HG03432 (cell line): ENCODE results near the gene NKIRAS1.
"Not testable (repeated sequence)": the region's sequence is repeated elsewhere in the genome, so short reads cannot be mapped to it uniquely, and the experiment has no call there.

Source experiments
- ATAC-seq: cut with Tn5 transposase; IDR thresholded peaks from one replicate; pipeline ENCODE4 v1.9.1; 2021; ENCODE audit warnings: mild to moderate bottlenecking, moderate library complexity; ENCODE audit not compliant: unreplicated experiment

The NKIRAS1 gene

DNA sequence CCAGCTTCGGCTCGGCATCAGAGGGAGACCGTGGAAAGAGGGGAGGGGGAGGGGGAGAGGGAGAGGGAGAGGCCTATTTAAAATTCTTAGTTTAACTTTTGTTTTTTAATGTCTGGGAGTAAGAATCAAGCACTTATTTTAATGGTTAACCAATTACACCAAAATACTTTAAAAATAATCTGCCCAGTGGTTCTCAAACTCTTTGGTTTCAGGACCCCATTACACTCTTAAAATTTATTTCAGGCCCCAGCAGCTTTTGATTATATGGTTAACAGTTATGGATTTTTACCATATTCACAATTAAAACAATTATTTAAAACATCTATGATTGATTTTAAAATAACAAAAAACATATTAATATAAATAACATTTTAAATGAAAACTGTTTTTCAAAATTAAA is 44.5 kb downstream of the NKIRAS1 start:
- ATAC-seq = no peak

DNA sequence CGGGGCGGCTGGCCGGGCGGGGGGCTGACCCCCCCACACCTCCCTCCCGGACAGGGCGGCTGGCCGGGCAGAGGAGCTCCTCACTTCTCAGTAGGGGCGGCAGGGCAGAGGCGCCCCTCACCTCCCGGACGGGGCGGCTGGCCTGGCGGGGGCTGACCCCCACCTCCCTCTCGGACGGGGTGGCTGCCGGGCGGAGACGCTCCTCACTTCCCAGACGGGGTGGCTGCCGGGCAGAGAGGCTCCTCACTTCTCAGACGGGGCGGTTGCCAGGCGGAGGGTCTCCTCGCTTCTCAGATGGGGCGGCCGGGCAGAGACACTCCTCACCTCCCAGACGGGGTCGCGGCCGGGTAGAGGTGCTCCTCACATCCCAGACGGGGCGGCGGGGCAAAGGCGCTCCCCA is 45.4 kb downstream of the NKIRAS1 start:
- ATAC-seq = not testable (repeated sequence)

DNA sequence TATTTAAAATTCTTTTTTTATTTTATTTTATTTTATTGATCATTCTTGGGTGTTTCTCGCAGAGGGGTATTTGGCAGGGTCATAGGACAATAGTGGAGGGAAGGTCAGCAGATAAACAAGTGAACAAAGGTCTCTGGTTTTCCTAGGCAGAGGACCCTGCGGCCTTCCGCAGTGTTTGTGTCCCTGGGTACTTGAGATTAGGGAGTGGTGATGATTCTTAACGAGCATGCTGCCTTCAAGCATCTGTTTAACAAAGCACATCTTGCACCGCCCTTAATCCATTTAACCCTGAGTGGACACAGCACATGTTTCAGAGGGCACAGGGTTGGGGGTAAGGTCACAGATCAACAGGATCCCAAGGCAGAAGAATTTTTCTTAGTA is 46.1 kb downstream of the NKIRAS1 start:
- ATAC-seq = not testable (repeated sequence)

DNA sequence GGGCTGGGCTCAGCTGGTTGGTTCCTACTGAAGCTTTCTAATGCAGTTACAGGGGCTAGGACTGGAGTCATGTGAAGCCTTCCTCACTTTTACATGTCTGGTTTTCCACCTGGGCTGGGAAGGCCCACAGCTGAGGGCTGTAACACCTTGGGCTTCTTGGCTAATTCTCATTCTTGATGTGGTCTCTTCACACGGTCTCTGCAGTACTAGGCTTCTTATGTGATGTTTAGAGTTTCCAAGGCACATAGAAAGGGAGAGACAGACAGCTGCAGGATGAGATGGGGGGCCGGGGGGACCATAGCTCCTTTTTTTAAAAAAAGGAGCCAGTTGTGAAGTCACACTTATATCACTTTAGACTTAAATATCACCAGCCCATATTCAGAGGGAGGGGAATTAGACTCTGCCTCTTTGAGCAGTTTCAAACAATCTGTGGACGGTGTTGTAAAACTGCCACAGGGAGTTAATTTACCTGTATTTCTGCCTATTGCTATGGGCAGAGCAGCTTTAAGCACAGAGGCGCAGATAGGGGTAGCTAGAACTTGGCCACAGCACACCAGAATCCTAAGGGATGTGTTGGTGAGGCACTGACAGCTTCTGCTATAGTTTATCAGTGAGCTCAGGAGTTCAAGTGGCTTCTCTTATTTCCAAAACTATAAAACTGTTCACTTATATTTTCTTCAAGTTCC is 46.7 kb downstream of the NKIRAS1 start:
- no peak for ATAC-seq

DNA sequence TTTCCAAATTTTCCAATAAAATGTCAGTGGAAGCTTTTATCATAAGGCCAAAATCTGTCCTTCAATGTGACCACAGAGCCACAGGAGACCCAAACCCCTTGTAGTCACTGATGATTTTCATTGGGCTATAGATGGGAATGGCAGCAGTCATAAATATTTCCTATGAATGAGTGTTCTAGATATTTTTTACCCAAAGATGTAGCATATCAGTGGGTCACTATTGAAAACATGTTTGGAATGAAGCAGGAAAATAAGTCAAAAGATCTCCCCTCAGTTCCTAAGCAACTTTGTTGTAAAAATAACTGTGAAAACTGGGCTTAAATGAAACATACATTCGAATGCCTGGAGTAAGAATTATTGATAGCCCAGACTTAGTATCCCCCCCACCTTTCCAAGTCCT is 49.0 kb downstream of the NKIRAS1 start:
- no peak for ATAC-seq

DNA sequence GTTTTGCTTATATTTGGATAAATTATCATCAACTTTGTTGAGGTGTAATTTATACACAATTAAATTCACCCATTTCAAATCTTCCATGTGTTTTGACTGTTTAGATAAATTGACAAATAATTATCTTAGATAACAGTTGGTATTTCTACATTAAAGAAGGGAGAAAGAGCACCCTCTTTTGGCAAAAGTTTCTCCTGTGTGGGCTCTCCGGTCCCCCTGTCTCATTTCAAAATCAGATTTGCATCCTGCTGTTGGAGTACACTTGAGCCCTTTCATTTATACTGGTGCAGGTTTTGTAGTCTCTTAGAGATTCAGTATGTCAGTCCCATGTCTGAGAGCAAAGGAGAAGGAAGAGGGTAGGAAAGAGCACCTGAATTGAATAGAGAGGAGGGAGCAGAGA is 49.4 kb downstream of the NKIRAS1 start:
- ATAC-seq = no peak

DNA sequence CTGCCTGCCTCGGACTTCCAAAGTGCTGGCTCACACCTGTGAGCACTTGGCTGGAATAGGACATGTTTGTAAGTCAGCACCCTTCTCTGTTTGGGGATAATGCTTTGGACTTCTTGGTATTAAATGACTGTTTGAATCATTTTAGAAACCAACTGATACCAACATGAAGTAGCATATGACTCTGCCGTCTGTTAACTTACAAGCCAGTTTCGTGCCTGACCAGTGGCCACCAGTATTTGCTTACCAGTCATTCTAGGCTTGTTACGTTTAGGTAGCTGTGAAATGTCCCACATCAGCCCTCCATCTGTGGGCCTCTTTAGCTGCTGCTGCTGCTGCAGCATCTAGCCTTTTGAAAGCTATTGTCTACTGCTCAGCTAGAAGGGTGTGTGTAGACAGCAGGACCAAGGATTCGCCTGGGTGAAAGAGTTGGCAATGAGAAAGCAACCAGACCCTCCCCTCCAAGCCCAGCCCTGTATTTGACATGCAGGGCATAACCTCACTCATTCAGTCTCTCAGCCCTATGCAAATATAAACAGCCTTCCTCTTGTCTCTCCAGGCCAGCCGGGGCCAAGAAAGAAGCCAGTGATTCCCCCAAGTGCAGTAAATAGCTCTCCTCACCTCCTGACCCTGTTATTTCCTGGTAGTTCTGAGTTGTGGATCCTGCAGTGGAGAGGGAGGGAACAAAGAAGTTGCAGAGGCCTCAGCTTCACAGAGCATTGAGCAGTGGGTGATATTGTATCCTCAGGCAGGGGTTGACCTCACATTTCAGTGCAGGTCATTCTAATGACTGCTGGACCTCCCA is 51.0 kb downstream of the NKIRAS1 start:
- peak; percentile 86 for ATAC-seq

DNA sequence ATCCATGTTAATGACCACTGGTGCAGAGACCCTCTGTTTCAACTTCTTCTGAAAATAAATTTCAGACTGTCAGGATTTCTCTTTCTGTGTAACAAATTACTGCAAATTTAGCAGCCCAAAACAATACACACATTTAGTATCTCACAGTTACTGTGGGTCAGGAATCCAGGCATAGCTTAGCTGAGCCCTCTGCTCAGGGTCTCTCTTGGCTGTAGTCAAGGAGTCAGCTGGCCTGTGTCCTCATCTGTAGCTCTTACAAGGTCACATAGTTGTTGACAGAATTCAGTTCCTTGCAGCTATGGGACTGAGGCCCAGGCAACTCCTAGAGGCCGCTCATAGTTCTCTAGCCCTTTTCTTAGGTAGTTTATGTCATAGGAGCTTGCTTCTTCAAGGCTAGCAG is 51.9 kb downstream of the NKIRAS1 start:
- no peak for ATAC-seq

DNA sequence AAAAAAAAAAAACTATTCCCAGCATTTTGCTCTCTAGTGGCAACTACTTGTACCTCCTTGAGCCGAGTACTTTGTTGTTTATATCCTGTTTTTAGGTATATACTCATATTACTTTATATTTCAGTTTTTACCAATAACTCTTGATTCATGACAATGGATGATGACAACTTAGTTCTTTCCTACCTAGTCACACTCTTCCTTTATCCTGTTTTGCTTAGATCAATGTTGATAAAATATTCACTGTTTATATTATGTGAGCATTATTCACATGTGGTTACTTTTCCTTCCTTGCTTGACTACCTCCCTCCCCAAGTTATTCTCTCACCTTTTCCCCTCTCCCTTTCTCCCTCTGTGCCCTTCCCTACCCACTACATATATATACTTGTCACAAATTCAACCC is 53.7 kb downstream of the NKIRAS1 start:
- no peak for ATAC-seq

DNA sequence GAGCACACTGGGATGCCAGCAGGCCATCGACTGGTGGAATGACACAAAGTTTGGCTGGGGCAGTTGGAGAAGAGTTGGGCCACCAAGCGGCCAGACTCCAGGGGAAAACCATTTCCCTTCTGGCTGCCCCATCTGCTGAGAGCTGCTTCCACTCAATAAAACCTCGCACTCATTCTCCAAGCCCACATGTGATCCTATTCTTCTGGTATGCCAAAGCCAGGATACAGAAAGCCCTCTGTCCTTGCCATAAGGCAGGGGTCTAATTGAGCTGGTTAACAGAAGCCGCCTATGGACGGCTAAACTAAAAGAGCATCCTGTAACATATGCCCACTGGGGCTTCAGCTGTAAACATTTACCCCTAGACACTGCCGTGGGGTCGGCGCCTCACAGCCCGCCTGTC is 55.1 kb downstream of the NKIRAS1 start:
- ATAC-seq = no peak

DNA sequence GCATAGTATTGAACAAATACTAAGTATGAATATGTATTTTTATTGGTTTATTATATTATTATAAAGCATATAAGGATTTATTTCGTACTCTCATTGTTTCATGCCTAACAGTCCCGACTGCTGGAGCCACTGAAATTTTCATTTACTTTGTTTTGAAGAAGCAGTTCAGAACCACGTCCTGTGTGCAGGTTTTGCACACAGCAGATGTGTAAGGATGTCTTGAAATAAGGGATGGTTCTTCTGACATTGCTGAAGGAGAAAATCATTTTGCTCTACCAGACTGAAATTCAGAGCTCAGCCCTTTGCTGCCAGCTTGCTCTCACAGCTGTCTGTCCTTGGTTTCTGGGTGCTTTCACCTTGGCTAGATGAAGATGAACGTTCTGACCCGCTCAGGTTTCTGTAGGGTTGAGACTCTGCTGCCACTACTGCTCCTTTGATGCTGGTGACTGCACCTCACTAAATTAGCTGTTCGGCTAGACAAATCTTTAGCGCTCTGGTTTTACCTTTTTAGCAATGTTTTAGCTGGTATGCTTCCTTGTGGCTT is 56.9 kb downstream of the NKIRAS1 start:
- no peak for ATAC-seq

DNA sequence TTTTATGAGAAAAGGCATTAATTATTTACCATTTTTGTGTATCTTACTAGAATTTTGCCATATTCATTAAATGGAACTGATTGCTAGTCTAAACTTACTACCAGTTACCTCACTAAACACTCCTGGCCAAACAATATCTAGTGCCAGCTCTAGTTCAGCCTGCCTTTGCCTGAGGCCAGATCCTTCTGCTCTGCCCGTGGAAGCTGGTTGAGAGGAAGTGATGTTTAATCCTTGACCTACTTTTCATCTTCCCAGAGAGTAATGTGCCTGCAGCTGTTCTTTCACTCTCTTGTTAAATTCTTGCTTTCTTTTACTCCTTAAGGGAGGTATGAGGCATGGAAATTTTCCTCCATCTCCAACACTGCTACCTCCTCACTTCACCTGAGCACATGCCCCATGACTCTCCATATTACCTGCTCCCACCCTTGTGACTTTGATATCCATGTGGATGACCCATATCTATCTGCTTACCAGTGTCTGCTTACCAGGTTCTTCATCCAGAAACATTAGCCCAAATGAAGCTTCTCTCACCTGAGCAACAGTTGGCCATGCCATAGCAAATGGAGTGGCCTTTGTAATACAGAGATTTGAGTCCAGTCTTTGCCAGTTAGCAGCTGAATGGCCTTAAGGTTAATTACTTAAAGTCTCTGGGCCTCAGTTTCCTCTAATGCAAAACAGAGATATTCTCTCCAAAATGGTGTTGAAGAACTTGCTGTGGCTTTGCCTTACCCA is 57.6 kb downstream of the NKIRAS1 start:
- ATAC-seq = no peak

DNA sequence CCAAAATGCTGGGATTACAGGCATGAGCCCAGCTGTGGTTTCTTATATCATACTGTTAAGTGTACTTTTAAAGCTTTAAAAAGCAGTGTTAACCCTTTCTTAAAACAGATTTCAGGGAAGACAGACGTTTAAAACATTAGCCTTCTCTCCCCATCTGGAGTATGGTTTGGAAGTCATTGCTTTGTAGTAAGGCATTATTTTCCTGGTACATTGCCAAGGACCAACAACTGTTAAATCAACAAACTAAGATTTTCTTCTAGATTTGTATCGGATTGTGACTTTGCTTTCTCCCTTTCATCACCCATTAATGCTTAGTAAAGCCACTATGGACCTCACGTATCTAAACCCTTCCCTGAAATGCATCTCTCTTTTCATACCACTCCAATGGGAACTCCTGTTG is 60.5 kb downstream of the NKIRAS1 start:
- ATAC-seq = no peak

DNA sequence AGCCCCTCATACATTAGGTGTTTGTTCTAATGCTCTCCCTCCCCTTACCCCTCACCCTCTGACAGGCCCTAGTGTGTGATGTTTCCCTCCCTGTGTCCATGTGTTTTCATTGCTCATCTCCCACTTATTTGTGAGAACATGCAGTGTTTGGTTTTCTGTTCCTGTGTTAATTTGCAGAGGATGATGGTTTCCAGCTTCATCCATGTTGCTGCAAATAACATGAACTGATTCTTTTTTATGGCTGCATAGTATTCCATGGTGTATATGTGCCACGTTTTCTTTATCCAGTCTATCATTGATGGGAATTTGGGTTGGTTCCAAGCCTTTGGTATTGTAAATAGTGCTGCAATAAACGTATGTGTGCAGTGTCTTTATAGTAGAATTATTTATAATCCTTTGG is 67.3 kb downstream of the NKIRAS1 start:
- not testable (repeated sequence) for ATAC-seq

DNA sequence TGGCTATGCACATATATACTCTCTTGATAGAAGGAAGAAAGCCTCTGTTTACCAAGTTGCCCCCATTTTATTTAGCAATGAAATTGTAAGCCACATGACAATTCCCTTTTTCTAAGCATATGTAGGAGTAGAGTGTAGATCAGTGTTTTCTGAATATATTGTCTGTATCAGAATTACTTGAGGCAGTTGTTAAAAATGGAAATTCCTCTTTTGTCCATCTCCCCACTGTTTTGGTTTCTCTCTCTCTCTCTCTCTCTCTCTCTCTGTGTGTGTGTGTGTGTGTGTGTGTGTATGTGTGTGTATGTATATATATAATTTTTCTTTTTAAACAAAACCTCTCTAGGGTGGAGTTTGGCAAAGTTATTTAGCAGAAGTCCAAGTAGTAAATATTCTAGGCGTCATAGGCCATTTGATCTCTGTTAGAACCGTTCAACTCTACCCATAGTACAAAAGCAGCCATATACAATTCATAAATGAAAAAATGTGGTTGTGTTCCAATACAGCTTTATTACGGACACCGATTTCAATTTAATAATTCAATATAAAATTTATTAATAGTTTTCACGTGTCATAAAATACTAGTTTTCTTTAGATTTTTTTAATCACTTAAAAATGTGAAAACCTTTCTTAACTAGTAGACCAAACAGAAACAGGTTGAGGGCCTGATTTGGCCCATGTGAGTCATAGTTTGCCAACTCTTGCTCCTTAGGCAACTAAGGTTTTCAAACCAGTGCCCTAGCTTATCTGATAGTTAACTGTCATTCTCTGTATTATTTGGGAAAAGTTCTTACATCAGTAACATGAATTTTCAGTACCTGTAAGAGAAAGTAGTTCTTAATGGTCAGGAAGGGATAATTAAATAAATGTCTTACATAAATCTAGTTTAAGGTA is 71.2 kb downstream of the NKIRAS1 start:
- ATAC-seq = no peak

DNA sequence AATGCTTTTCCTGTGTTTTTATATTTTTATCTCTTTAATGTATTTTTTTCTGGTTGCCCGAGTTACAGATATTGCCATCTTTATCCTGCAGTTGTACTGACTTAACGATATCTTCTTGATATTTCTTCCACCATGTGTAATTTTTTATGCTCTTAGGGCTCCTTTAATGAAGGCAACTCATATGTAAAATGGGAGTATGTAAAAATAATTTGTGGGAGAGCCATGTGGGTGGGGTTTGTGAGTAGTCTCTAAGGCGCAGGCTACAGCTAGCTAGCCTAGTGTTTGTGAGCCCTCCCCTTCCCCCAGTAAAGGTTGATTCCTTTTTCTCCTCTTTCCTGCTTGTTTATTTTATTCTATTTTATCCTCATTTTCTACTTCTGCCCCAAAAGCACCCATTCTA is 72.9 kb downstream of the NKIRAS1 start:
- no peak for ATAC-seq
